ENCODE measurements around the gene ARRB2.
A peak's percentile ranks its signal among the peaks of the same experiment; 100 is the strongest.

ARRB2 gene

GRCh38 chr17:4733073-4733531 lies 22.7 kb downstream of the ARRB2 start:
- H3K27ac Mint-ChIP-seq: peak overlapping the region; percentile 4
- H3K4me1 Mint-ChIP-seq (ENCODE audit: low read depth): peaks cover 44% of the 10 kb centered on the region

DNA sequence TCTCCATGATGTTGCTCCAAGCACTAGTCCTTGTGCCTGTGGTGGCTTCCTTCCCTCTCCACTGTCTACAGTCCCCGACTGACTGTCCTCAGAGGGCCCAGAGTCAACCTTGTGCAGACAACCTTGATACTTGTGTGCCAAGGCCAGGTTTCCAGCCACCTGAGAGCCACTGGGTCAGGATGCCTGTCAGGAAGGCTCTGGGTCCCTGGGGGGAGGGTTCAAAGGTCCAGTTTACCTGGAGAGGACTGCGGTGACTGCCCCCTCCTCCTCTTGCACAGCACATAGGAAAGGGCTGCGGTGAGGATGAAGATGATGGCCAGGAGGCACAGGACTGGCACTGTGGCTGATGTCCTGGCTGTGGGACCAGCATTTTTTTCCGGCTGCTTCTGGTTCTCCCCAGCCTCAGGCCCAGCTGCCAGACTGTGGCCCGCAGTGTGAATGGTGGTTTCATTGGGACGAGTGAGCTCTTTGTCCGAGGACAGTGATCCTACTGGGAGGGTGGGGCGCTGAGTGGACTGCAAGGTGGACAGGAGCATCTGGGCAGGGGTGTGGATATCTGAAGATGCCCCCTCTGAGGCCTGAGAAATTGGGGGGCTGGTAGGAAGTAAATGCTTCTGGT lies 24.5 kb downstream of the ARRB2 start:
- H3K4me1 Mint-ChIP-seq (ENCODE audit: low read depth): peaks cover 39% of the 10 kb centered on the region
- H3K27ac Mint-ChIP-seq: no peak overlapping the region

More at GRCh38 chr17:4733073-4733531, 22.7 kb downstream of the ARRB2 start:
- H3K9me3 Mint-ChIP-seq: no peaks in the 10 kb centered on the region
- peak overlapping the region; percentile 12 for H3K4me3 Mint-ChIP-seq
- H3K27me3 Mint-ChIP-seq (ENCODE audit: low read depth): peaks cover 9% of the 10 kb centered on the region
- peaks cover 9% of the 10 kb centered on the region for H3K36me3 Mint-ChIP-seq (ENCODE audit: low read depth)

GRCh38 chr17:4735876-4736651 lies 25.6 kb downstream of the ARRB2 start:
- H3K36me3 Mint-ChIP-seq (ENCODE audit: low read depth): peaks cover 11% of the 10 kb centered on the region
- H3K27me3 Mint-ChIP-seq (ENCODE audit: low read depth): peaks cover 30% of the 10 kb centered on the region
- H3K4me1 Mint-ChIP-seq (ENCODE audit: low read depth): peaks cover 38% of the 10 kb centered on the region
- no peak overlapping the region for H3K4me3 Mint-ChIP-seq
- no peak overlapping the region for H3K27ac Mint-ChIP-seq
- no peaks in the 10 kb centered on the region for H3K9me3 Mint-ChIP-seq

More for the DNA sequence above, 24.5 kb downstream of the ARRB2 start:
- Mint-ChIP-seq H3K27me3 (ENCODE audit: low read depth) (peaks cover 21% of the 10 kb centered on the region), H3K36me3 (ENCODE audit: low read depth) (peaks cover 11% of the 10 kb centered on the region), H3K4me3 (no peak overlapping the region), H3K9me3 (no peaks in the 10 kb centered on the region)

DNA sequence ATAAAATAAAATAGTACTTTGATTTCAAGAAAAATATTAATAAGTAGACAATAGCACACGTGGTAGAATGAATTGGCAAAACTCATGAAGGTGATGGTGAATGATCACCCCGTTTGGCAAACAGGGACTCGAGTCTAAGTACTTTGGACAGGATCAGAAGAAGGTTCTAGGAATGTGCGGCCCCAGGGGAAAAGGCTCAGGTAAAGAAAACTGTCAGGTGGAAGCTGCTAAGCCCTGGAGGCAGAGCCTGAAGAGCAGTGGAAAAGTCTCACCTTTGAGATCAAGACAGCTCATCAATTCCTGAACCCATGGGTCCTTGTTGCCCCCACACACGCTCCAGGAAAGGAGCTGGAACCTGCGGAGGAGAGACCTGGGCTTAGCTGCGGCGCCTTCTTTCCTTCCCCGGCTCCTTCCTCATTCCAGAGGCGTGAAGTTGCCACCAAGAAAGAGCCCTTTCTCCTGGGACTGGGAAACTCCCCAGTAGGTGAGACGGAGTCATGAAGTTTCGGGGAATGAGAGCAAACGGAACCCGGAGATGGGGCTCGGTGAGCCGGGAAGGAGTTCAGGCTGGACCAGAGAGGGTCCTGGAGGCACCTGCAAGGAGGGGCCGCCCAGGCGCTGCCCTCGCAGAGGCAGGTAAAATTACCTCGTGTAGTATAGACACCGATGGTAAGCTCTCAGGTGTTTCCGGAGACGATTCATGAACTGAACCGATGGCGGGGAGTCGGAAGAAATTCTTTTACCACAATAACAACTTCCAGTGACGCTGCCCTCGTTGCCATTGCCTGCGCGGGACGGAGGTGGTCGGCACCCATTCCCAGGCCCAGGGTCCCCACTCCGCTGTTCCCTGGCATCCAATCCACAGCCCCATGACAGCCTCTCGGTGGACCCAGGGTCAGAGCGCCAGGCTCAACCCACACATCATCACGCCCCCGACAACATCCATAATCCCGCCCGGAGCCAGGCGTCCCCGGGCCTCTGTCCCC lies 28.0 kb downstream of the ARRB2 start:
- Mint-ChIP-seq H3K27ac (peak overlapping the region; percentile 52), H3K9me3 (no peaks in the 10 kb centered on the region), H3K36me3 (ENCODE audit: low read depth) (peaks cover 9% of the 10 kb centered on the region), H3K4me3 (peak overlapping the region; percentile 76), H3K27me3 (ENCODE audit: low read depth) (peaks cover 41% of the 10 kb centered on the region), H3K4me1 (ENCODE audit: low read depth) (peaks cover 25% of the 10 kb centered on the region)

GRCh38 chr17:4739122-4740024 lies 28.9 kb downstream of the ARRB2 start, which contains the start of the genes CXCL16 and ZMYND15:
CXCL16 (minus strand) TSS chr17:4739928; CDS start chr17:4739339, 589 bp downstream.
ZMYND15 (plus strand) TSS chr17:4739833; CDS start chr17:4740549, 716 bp downstream.
- Mint-ChIP-seq H3K36me3 (ENCODE audit: low read depth) (peaks cover 7% of the 10 kb centered on the region), H3K9me3 (no peaks in the 10 kb centered on the region), H3K27me3 (ENCODE audit: low read depth) (peaks cover 41% of the 10 kb centered on the region), H3K4me3 (peak within 1 kb of the TSS; percentile 85), H3K4me1 (ENCODE audit: low read depth) (peaks cover 23% of the 10 kb centered on the region), H3K27ac (peak within 1 kb of the TSS; percentile 53)

- H3K27me3 Mint-ChIP-seq (ENCODE audit: low read depth): peaks cover 41% of the 10 kb centered on the region
- H3K4me3 Mint-ChIP-seq: peak overlapping the region; percentile 85
- peaks cover 23% of the 10 kb centered on the region for H3K4me1 Mint-ChIP-seq (ENCODE audit: low read depth)
- peaks cover 6% of the 10 kb centered on the region for H3K36me3 Mint-ChIP-seq (ENCODE audit: low read depth)
- no peaks in the 10 kb centered on the region for H3K9me3 Mint-ChIP-seq
- H3K27ac Mint-ChIP-seq: peak overlapping the region; percentile 53
Measured at GRCh38 chr17:4740025-4740351, 29.6 kb downstream of the ARRB2 start.

DNA sequence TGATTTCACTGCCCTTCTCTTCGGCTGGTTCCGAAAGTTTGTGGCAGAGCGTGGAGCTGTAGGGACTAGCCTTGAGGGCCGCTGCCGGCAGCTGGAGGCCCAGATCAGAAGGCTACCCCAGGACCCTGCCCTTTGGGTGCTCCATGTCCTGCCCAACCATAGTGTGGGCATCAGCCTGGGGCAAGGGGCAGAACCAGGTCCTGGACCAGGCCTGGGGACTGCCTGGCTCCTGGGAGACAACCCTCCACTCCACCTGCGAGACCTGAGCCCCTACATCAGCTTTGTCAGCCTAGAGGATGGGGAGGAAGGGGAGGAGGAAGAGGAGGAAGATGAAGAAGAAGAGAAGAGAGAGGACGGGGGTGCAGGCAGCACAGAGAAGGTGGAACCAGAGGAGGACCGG lies 30.2 kb downstream of the ARRB2 start:
- Mint-ChIP-seq H3K36me3 (ENCODE audit: low read depth) (peaks cover 6% of the 10 kb centered on the region), H3K4me1 (ENCODE audit: low read depth) (peaks cover 26% of the 10 kb centered on the region), H3K27me3 (ENCODE audit: low read depth) (peaks cover 41% of the 10 kb centered on the region), H3K4me3 (peak overlapping the region; percentile 85), H3K9me3 (no peaks in the 10 kb centered on the region), H3K27ac (peak overlapping the region; percentile 53)

- H3K27ac Mint-ChIP-seq: no peak overlapping the region
- H3K4me3 Mint-ChIP-seq: peak overlapping the region; percentile 61
- H3K36me3 Mint-ChIP-seq (ENCODE audit: low read depth): peaks cover 2% of the 10 kb centered on the region
- H3K9me3 Mint-ChIP-seq: no peaks in the 10 kb centered on the region
- peaks cover 21% of the 10 kb centered on the region for H3K4me1 Mint-ChIP-seq (ENCODE audit: low read depth)
- H3K27me3 Mint-ChIP-seq (ENCODE audit: low read depth): peaks cover 37% of the 10 kb centered on the region
Measured at GRCh38 chr17:4741544-4741943, 31.1 kb downstream of the ARRB2 start.

GRCh38 chr17:4742133-4742532 lies 31.7 kb downstream of the ARRB2 start:
- peaks cover 39% of the 10 kb centered on the region for H3K27me3 Mint-ChIP-seq (ENCODE audit: low read depth)
- no peak overlapping the region for H3K27ac Mint-ChIP-seq
- peaks cover 2% of the 10 kb centered on the region for H3K36me3 Mint-ChIP-seq (ENCODE audit: low read depth)
- no peak overlapping the region for H3K4me3 Mint-ChIP-seq
- H3K9me3 Mint-ChIP-seq: no peaks in the 10 kb centered on the region
- peaks cover 24% of the 10 kb centered on the region for H3K4me1 Mint-ChIP-seq (ENCODE audit: low read depth)

- no peak overlapping the region for H3K27ac Mint-ChIP-seq
- no peaks in the 10 kb centered on the region for H3K9me3 Mint-ChIP-seq
- H3K36me3 Mint-ChIP-seq (ENCODE audit: low read depth): peaks cover 2% of the 10 kb centered on the region
- H3K4me1 Mint-ChIP-seq (ENCODE audit: low read depth): peaks cover 24% of the 10 kb centered on the region
- no peak overlapping the region for H3K4me3 Mint-ChIP-seq
- peaks cover 39% of the 10 kb centered on the region for H3K27me3 Mint-ChIP-seq (ENCODE audit: low read depth)
Measured at GRCh38 chr17:4742629-4743028, 32.2 kb downstream of the ARRB2 start.

DNA sequence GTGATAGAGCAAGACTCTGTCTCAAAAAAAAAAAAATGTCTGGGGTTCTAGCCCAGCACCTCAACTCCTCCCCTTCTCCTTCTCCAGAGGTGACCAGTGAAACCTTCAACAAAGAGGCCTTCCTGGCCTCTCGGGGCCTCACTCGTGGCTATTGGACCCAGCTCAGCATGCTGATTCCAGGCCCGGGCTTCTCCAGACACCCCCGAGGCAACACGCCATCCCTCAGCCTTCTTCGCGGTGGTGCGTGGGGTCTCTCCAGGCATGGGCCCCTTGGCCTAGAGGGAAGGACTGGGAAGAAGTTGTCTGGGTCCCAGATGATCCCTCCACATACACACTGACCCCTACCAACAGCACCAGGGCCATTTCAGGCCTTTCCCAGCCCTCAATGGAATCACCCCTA lies 32.8 kb downstream of the ARRB2 start:
- no peak overlapping the region for H3K27ac Mint-ChIP-seq

DNA sequence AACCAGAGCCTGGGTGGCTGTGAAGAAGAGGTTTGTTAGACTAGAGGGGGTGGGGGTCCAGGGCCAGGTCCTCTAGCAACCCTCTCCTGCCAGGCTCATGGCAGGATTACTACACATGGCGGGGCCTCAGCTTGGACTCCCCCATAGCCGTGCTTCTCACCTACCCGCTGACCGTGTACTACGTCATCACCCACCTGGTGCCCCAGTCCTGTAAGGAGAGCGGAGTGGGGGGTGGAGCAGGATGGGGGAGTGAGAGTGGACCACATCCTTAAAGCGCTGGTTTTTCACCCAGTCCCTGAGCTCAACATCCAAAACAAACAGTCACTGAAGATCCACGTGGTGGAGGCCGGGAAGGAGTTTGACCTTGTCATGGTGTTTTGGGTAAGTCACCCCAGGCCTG lies 33.5 kb downstream of the ARRB2 start:
- H3K36me3 Mint-ChIP-seq (ENCODE audit: low read depth): peaks cover 2% of the 10 kb centered on the region
- peaks cover 26% of the 10 kb centered on the region for H3K4me1 Mint-ChIP-seq (ENCODE audit: low read depth)
- H3K27ac Mint-ChIP-seq: no peak overlapping the region
- no peak overlapping the region for H3K4me3 Mint-ChIP-seq
- peaks cover 34% of the 10 kb centered on the region for H3K27me3 Mint-ChIP-seq (ENCODE audit: low read depth)
- no peaks in the 10 kb centered on the region for H3K9me3 Mint-ChIP-seq

More for the DNA sequence above, 32.8 kb downstream of the ARRB2 start:
- peaks cover 27% of the 10 kb centered on the region for H3K4me1 Mint-ChIP-seq (ENCODE audit: low read depth)
- H3K4me3 Mint-ChIP-seq: no peak overlapping the region
- peaks cover 4% of the 10 kb centered on the region for H3K36me3 Mint-ChIP-seq (ENCODE audit: low read depth)
- no peaks in the 10 kb centered on the region for H3K9me3 Mint-ChIP-seq
- H3K27me3 Mint-ChIP-seq (ENCODE audit: low read depth): peaks cover 36% of the 10 kb centered on the region
